ENCODE results near the gene NPL.

GRCh38 chr1:182786223-182786994, 3.2 kb upstream of the NPL start:
- TF ChIP-seq EP300 (conservative IDR thresholded peaks at IDR 0.05; ENCODE audit: poor library complexity, severe bottlenecking) (no peak), POLR2AphosphoS5 (IDR thresholded peaks at IDR 0.05) (no peak), RAD21 (conservative IDR thresholded peaks at IDR 0.05) (peak; percentile 57), EZH2 (IDR thresholded peaks at IDR 0.05; ENCODE audit: borderline replicate concordance, insufficient read depth, low read length, poor library complexity, severe bottlenecking) (no peak), MXI1 (conservative IDR thresholded peaks at IDR 0.05; ENCODE audit: poor library complexity, severe bottlenecking) (no peak), SMC3 (conservative IDR thresholded peaks at IDR 0.05; ENCODE audit: poor library complexity) (peak; percentile 66)
- TF ChIP-seq, protein P1, sequence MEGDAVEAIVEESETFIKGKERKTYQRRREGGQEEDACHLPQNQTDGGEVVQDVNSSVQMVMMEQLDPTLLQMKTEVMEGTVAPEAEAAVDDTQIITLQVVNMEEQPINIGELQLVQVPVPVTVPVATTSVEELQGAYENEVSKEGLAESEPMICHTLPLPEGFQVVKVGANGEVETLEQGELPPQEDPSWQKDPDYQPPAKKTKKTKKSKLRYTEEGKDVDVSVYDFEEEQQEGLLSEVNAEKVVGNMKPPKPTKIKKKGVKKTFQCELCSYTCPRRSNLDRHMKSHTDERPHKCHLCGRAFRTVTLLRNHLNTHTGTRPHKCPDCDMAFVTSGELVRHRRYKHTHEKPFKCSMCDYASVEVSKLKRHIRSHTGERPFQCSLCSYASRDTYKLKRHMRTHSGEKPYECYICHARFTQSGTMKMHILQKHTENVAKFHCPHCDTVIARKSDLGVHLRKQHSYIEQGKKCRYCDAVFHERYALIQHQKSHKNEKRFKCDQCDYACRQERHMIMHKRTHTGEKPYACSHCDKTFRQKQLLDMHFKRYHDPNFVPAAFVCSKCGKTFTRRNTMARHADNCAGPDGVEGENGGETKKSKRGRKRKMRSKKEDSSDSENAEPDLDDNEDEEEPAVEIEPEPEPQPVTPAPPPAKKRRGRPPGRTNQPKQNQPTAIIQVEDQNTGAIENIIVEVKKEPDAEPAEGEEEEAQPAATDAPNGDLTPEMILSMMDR (IDR thresholded peaks at IDR 0.05; ENCODE audit: poor library complexity, severe bottlenecking) = peak; percentile 62
